SU-DHL-6 (cell line): Measurements from ENCODE around the gene LGALS9.
"Not testable (repeated sequence)": the region's sequence is repeated elsewhere in the genome, so short reads cannot be mapped to it uniquely, and the experiment has no call there.

ENCODE experiments used
- H2AFZ ChIP-seq: fragments of 200-600 bp; sonication (generic); 2 replicates; pipeline ENCODE4 v1.6.1; 2014; ENCODE audit warnings: low read depth, mild to moderate bottlenecking, moderate library complexity, mixed read lengths, antibody characterized with exemption, low read length; ENCODE audit not compliant: severe bottlenecking
- H3F3A ChIP-seq: fragments of 200-600 bp; shearing (Covaris generic); 2 replicates; pipeline ENCODE4 v1.6.0; 2016; ENCODE audit warnings: antibody characterized with exemption, mild to moderate bottlenecking; ENCODE audit not compliant: insufficient read depth
- H3K27ac ChIP-seq: fragments of 200-600 bp; sonication (generic); 2 replicates; pipeline ENCODE4 v1.5.1; 2016; ENCODE audit warnings: low read depth, mild to moderate bottlenecking, low read length, moderate library complexity, mixed read lengths
- H3K27me3 ChIP-seq: fragments of 200-600 bp; sonication (generic), shearing (Covaris generic); 2 replicates; pipeline ENCODE4 v1.6.0; 2014; ENCODE audit warnings: mild to moderate bottlenecking, low read length
- H3K36me3 ChIP-seq: fragments of 200-600 bp; sonication (generic); 2 replicates; pipeline ENCODE4 v1.6.1; 2014; ENCODE audit warnings: mild to moderate bottlenecking, low read length, mixed read lengths
- H3K4me2 ChIP-seq: fragments of 300-600, 200-600 bp; shearing (Covaris generic), sonication (generic); 2 replicates; pipeline ENCODE4 v1.6.0; 2014; ENCODE audit warnings: low read length, low read depth, mild to moderate bottlenecking; ENCODE audit not compliant: poor library complexity, severe bottlenecking
- H3K4me3 ChIP-seq: fragments of 200-600 bp; sonication (generic); 2 replicates; pipeline ENCODE4 v1.5.1; 2014; ENCODE audit warnings: antibody characterized with exemption, low read length, mild to moderate bottlenecking, mixed read lengths; ENCODE audit not compliant: insufficient read depth, poor library complexity, severe bottlenecking
- H3K79me2 ChIP-seq: fragments of 200-600 bp; sonication (generic); 2 replicates; pipeline ENCODE4 v1.6.1; 2014; ENCODE audit warnings: mild to moderate bottlenecking, low read length, moderate library complexity; ENCODE audit not compliant: insufficient read depth
- H3K9ac ChIP-seq: fragments of 200-600 bp; sonication (generic); 2 replicates; pipeline ENCODE4 v1.7.0; 2014; ENCODE audit warnings: mild to moderate bottlenecking, low read length
- H3K9me2 ChIP-seq: fragments of 200-600 bp; sonication (generic); replicated peaks from 2 replicates; pipeline ENCODE4 v1.6.1; 2014; ENCODE audit warnings: low read length; ENCODE audit not compliant: insufficient read depth
- H3K9me3 ChIP-seq: fragments of 200-600 bp; sonication (generic); 2 replicates; pipeline ENCODE4 v1.6.1; 2014; ENCODE audit warnings: low read length, mixed read lengths; ENCODE audit not compliant: insufficient read depth
- H4K20me1 ChIP-seq: fragments of 200-600 bp; sonication (generic); 2 replicates; pipeline ENCODE4 v1.6.1; 2014; ENCODE audit warnings: low read depth, mild to moderate bottlenecking, antibody characterized with exemption, low read length, moderate library complexity, mixed read lengths
- CTCF ChIP-seq: fragments of 200-600 bp; sonication (generic); IDR thresholded peaks from one replicate; pipeline ENCODE4 v1.5.1; 2017; ENCODE audit warnings: antibody characterized with exemption, mild to moderate bottlenecking, low read length, moderate library complexity; ENCODE audit not compliant: insufficient read depth, poor library complexity, severe bottlenecking
- EZH2phosphoT487 ChIP-seq: fragments of 200-600 bp; sonication (generic), shearing (Covaris generic); conservative IDR thresholded peaks from 2 replicates; pipeline ENCODE4 v1.6.1; 2018; ENCODE audit warnings: mild to moderate bottlenecking, antibody characterized with exemption, low read length, moderate library complexity, mixed read lengths

The LGALS9 gene

GRCh38 chr17:27647765-27648164, 16.8 kb downstream of the LGALS9 start:
- Histone ChIP-seq H3K4me2 (no peak overlapping the region), H3K79me2 (no peaks in the 10 kb centered on the region)

GRCh38 chr17:27649111-27649571, 18.2 kb downstream of the LGALS9 start:
- H2AFZ ChIP-seq, H3K4me2 ChIP-seq, H3K27ac ChIP-seq, H3K9ac ChIP-seq, H3K4me3 ChIP-seq, H3F3A ChIP-seq, H3K79me2 ChIP-seq, H3K27me3 ChIP-seq, H3K9me3 ChIP-seq, H4K20me1 ChIP-seq, H3K36me3 ChIP-seq, H3K9me2 ChIP-seq: not testable (repeated sequence)

More at GRCh38 chr17:27647765-27648164, 16.8 kb downstream of the LGALS9 start:
- Histone ChIP-seq H3K27ac (no peak overlapping the region), H3K9me2 (no peaks in the 10 kb centered on the region), H3K9me3 (no peaks in the 10 kb centered on the region), H3K27me3 (no peaks in the 10 kb centered on the region), H3K4me3 (no peak overlapping the region), H3K36me3 (no peaks in the 10 kb centered on the region), H2AFZ (no peak overlapping the region), H3F3A (no peaks in the 10 kb centered on the region), H3K9ac (no peak overlapping the region), H4K20me1 (no peaks in the 10 kb centered on the region)
- TF ChIP-seq EZH2phosphoT487 (no peak), CTCF (no peak)

- no peak overlapping the region for H3K4me3 ChIP-seq
- H4K20me1 ChIP-seq: no peaks in the 10 kb centered on the region
- H3K79me2 ChIP-seq: no peaks in the 10 kb centered on the region
- no peaks in the 10 kb centered on the region for H3F3A ChIP-seq
- H3K4me2 ChIP-seq: no peak overlapping the region
- H3K27me3 ChIP-seq: no peaks in the 10 kb centered on the region
- TF ChIP-seq EZH2phosphoT487 (no peak), CTCF (no peak)
- no peak overlapping the region for H3K27ac ChIP-seq
- H3K9ac ChIP-seq: no peak overlapping the region
- no peak overlapping the region for H2AFZ ChIP-seq
- no peaks in the 10 kb centered on the region for H3K36me3 ChIP-seq
- no peaks in the 10 kb centered on the region for H3K9me2 ChIP-seq
- H3K9me3 ChIP-seq: no peaks in the 10 kb centered on the region
These were observed 18.9 kb downstream of the LGALS9 start for GRCh38 chr17:27649929-27650328.

GRCh38 chr17:27650836-27651235, 19.8 kb downstream of the LGALS9 start:
- no peak overlapping the region for H3K4me3 ChIP-seq
- no peak overlapping the region for H3K27ac ChIP-seq
- H3F3A ChIP-seq: no peaks in the 10 kb centered on the region
- TF ChIP-seq CTCF: no peak
- no peak for TF ChIP-seq EZH2phosphoT487
- H3K9ac ChIP-seq: no peak overlapping the region
- no peaks in the 10 kb centered on the region for H3K9me3 ChIP-seq
- no peaks in the 10 kb centered on the region for H3K36me3 ChIP-seq
- no peak overlapping the region for H3K4me2 ChIP-seq
- no peak overlapping the region for H2AFZ ChIP-seq
- H4K20me1 ChIP-seq: no peaks in the 10 kb centered on the region
- H3K79me2 ChIP-seq: no peaks in the 10 kb centered on the region
- H3K9me2 ChIP-seq: no peaks in the 10 kb centered on the region
- no peaks in the 10 kb centered on the region for H3K27me3 ChIP-seq
